Endothelial cell of umbilical vein (primary cell): Measurements from ENCODE around the gene SMPX. TPM values are rescaled to one million over a fixed set of nuclear protein-coding genes. Genes with fewer than 3 reads are reported as not detected.

Experiments
- BruUV-seq: library from RNA; stranded (reverse); fragments of 400-500 nt; replicated peaks from 2 replicates; lab custom pipeline; 2021; lab: Mats Ljungman, UMichigan
- CTCF ChIA-PET: fragments of 300-600, 350-600 bp; sonication (Branson Sonifier 250); formaldehyde crosslinking; loops from one replicate; lab custom pipeline; 2021; ENCODE audit warnings: antibody characterized with exemption, inconsistent platforms; lab: Charles Lee
- POLR2A ChIA-PET: fragments of 300-600, 350-600 bp; sonication (Branson Sonifier 250); formaldehyde crosslinking; loops from one replicate; lab custom pipeline; 2021; ENCODE audit warnings: antibody characterized with exemption, inconsistent platforms; lab: Charles Lee
- DNase-seq: peaks from one replicate; pipeline ENCODE4 v3.0.0-alpha.2; 2011; ENCODE audit warnings: low read depth, low spot score
- FAIRE-seq: peaks from 2 replicates; lab custom pipeline; 2011; peaks lifted over from hg19 to GRCh38; lab: Jason Lieb, UNC
- H2AFZ ChIP-seq: 2 replicates; pipeline ENCODE4 v1.6.0; 2012; ENCODE audit warnings: low read depth, low read length, control low read depth, inconsistent platforms
- H3K27ac ChIP-seq: 2 replicates; pipeline ENCODE4 v1.5.1; 2011; ENCODE audit warnings: low read depth, mild to moderate bottlenecking, control low read depth, low read length, moderate library complexity; ENCODE audit not compliant: insufficient read depth
- H3K27me3 ChIP-seq, 2 experiments: 2 replicates each; pipeline versions ENCODE4 v1.6.0 to v1.6.1; 2011; ENCODE audit warnings: low read length in 2 of 2, mixed read lengths in 1 of 2; ENCODE audit not compliant: control insufficient read depth in 2 of 2, insufficient read depth in 2 of 2
- H3K36me3 ChIP-seq, 2 experiments: 2 replicates in 1 of 2; 3 replicates in 1 of 2; pipeline ENCODE4 v1.5.1; 2011; ENCODE audit warnings: low read length in 2 of 2, mild to moderate bottlenecking in 1 of 2, moderate library complexity in 1 of 2; ENCODE audit not compliant: control insufficient read depth in 2 of 2, insufficient read depth in 2 of 2; ENCODE audit errors: extremely low read depth in 1 of 2
- H3K4me1 ChIP-seq: 3 replicates; pipeline ENCODE4 v1.5.1; 2011; ENCODE audit warnings: mild to moderate bottlenecking, low read length; ENCODE audit not compliant: control insufficient read depth, insufficient read depth; ENCODE audit errors: extremely low read depth
- H3K4me2 ChIP-seq: 2 replicates; pipeline ENCODE4 v1.6.1; 2011; ENCODE audit warnings: low read length, control low read depth, mixed read lengths; ENCODE audit not compliant: insufficient read depth
- H3K4me3 ChIP-seq, 3 experiments: fragments of 200-600 bp in 1 of 3; sonication (generic), shearing (Covaris generic) in 1 of 3; replicated peaks in 1 of 3; 2 replicates each; pipeline ENCODE4 v1.5.1; 2011 to 2016; ENCODE audit warnings: control low read depth in 3 of 3, low read length in 3 of 3, mild to moderate bottlenecking in 2 of 3, inconsistent platforms in 1 of 3, low read depth in 1 of 3, moderate library complexity in 1 of 3; ENCODE audit not compliant: insufficient read depth in 1 of 3
- H3K79me2 ChIP-seq: 2 replicates; pipeline ENCODE4 v1.6.0; 2012; ENCODE audit warnings: low read length, inconsistent platforms; ENCODE audit not compliant: control insufficient read depth, insufficient read depth
- H3K9ac ChIP-seq: replicated peaks from 2 replicates; pipeline ENCODE3; 2011; ENCODE audit warnings: low read length, control low read depth; ENCODE audit not compliant: insufficient read depth; ENCODE audit errors: extremely low read depth
- H3K9me1 ChIP-seq: replicated peaks from 3 replicates; pipeline ENCODE4 v1.6.0; 2011; ENCODE audit warnings: mild to moderate bottlenecking, low read length; ENCODE audit not compliant: control insufficient read depth, insufficient read depth; ENCODE audit errors: extremely low read depth
- H3K9me3 ChIP-seq: replicated peaks from 2 replicates; pipeline ENCODE4 v1.5.1; 2012; ENCODE audit warnings: low read length, inconsistent platforms; ENCODE audit not compliant: control insufficient read depth, insufficient read depth
- H4K20me1 ChIP-seq: replicated peaks from 2 replicates; pipeline ENCODE3; 2011; ENCODE audit warnings: mild to moderate bottlenecking, low read length; ENCODE audit not compliant: control insufficient read depth, insufficient read depth; ENCODE audit errors: extremely low read depth
- CTCF ChIP-seq, 2 donors: IDR thresholded peaks; 1 replicate in 1 of 2; 2 replicates in 1 of 2; pipeline ENCODE4 v1.5.1; 2011; ENCODE audit warnings: low read length in 2 of 2, mild to moderate bottlenecking in 2 of 2, moderate library complexity in 2 of 2, control low read depth in 1 of 2, inconsistent platforms in 1 of 2, low read depth in 1 of 2; ENCODE audit not compliant: insufficient read depth in 1 of 2; ENCODE audit errors: extremely low read depth in 1 of 2
- EZH2 ChIP-seq: IDR thresholded peaks from 2 replicates; pipeline ENCODE4 v1.6.1; 2012; ENCODE audit warnings: borderline replicate concordance, low read depth, mild to moderate bottlenecking, moderate library complexity, low read length, inconsistent platforms; ENCODE audit not compliant: severe bottlenecking
- FOS ChIP-seq: IDR thresholded peaks from 2 replicates; pipeline ENCODE4 v1.6.1; 2011; ENCODE audit warnings: mild to moderate bottlenecking, low read length, moderate library complexity, borderline replicate concordance; ENCODE audit not compliant: insufficient read depth
- GATA2 ChIP-seq: IDR thresholded peaks from 2 replicates; pipeline ENCODE4 v1.7.0; 2011; ENCODE audit warnings: low read depth, mild to moderate bottlenecking, moderate library complexity, mixed read lengths, low read length; ENCODE audit not compliant: insufficient read length, insufficient read depth
- JUN ChIP-seq: IDR thresholded peaks from 2 replicates; pipeline ENCODE4 v1.6.1; 2011; ENCODE audit warnings: borderline replicate concordance, low read depth; ENCODE audit not compliant: insufficient read length, insufficient read depth
- MYC ChIP-seq: IDR thresholded peaks from one replicate; pipeline ENCODE4 v1.6.1; 2011; ENCODE audit warnings: mild to moderate bottlenecking, low read depth, low read length
- POLR2A ChIP-seq: IDR thresholded peaks from 2 replicates; pipeline ENCODE4 v1.6.1; 2012; ENCODE audit warnings: low read depth, mild to moderate bottlenecking, control low read depth, low read length
- POLR2AphosphoS5 ChIP-seq: IDR thresholded peaks from 2 replicates; pipeline ENCODE4 v1.6.1; 2012; ENCODE audit warnings: low read depth, mild to moderate bottlenecking, control low read depth, low read length, moderate library complexity; ENCODE audit not compliant: insufficient read depth
- dilution Hi-C: fragments of 300-500 bp; cut with MboI; formaldehyde crosslinking; loops from one replicate; pipeline ENCODE4 v1.15.0; 2019; ENCODE audit warnings: low sequenced_read_pairs; ENCODE audit not compliant: extremely low pct_ligation_motif_present
- intact Hi-C: fragments of 100-400 bp; cut with micrococcal nuclease; formaldehyde crosslinking; loops from one replicate; pipeline ENCODE4 v1.10.0; 2022
- polyA plus RNA-seq, 4 experiments: library from polyadenylated mRNA; depleted of rRNA in 3 of 4; stranded (reverse) in 3 of 4; unstranded in 1 of 4; fragments of >200 nt; gene quantifications; 2 replicates each; pipeline versions ENCODE4 v1.2.1 to v1.2.3, GENCODE V29; 2011 to 2012; ENCODE audit warnings: missing spikeins in 1 of 4
- total RNA-seq: library from RNA; stranded (reverse); gene quantifications from 2 replicates; pipeline ENCODE4 v1.2.3, GENCODE V29; 2021
- TF ChIP-seq, protein P1 (sequence below): IDR thresholded peaks from 2 replicates; pipeline ENCODE4 v1.6.1; 2011; ENCODE audit not compliant: insufficient read depth, insufficient read length

The SMPX gene
- total and polyA plus RNA-seq, 2 donors (not counting 3 experiments of a cell fraction or from before 2014, with no cell fraction given), result not detected

DNA sequence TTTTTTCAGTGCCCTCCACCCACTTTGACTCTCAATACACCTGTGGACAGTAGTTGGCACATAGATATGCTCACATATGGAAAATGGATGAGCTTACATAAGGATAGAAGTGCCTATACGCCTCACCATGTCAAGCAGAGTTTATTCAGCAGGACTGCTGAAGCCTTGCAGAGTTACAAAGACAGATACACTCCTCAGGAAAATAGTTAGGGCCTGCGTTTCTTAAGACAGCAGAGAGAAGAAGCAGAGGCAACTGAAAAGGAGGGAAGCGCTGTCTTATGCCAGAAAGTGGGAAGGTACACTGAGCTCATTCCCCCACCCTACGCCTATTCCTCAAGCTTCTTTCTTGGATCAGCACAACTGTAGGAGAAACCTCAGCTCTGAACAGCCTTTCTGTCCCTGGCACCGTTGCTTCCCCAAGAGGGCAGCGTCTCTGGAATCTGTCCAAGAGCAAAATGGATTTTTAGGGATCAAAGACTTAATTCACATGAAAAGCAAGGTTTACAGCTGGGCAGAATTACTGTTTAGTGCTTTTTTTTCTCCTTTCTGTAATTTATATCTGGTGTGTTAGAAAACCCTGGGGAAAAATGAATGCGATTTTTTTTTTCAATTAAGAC lies 44.2 kb upstream of the SMPX start:
- dilution Hi-C loops (no loop called here), intact Hi-C loops (no loop called here)
- Histone ChIP-seq H3K9ac (no peak overlapping the region), H3K27ac (no peak overlapping the region), H3K27me3 (no peaks in the 10 kb centered on the region), H3K9me3 (no peaks in the 10 kb centered on the region), H2AFZ (no peak overlapping the region), H3K79me2 (no peaks in the 10 kb centered on the region), H3K9me1 (no peaks in the 10 kb centered on the region), H3K4me2 (no peak overlapping the region), H3K36me3 (no peaks in the 10 kb centered on the region), H3K4me1 (no peaks in the 10 kb centered on the region), H4K20me1 (no peaks in the 10 kb centered on the region), H3K4me3 (no peak overlapping the region)
- TF ChIP-seq JUN (no peak), POLR2AphosphoS5 (no peak), POLR2A (no peak), EZH2 (no peak), FOS (no peak)
- no peak for DNase-seq
- ChIA-PET POLR2A (no interaction called here), CTCF (no interaction called here)
- peak; percentile 54 for FAIRE-seq
- no TSS peak for BruUV-seq

DNA sequence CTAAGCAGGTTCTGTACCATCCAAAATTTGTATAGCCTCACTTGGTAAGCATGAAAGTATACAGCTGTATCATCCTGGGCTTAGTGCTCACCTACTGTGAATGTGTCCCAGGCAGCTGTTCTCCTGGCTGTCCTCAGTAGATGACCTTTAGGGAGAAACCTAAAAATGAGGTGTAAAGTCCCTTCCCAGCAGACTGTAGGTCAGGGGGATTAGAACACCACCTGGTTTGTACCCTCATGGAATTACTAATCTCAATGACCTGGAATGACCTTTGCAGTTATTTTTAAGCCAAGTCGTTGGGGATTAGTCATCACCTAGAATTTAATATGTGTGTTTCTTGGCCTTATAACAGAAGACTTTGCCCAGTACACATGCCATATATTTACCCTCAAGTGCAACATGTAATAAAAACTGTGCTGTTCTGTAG lies 42.4 kb upstream of the SMPX start:
- no peak overlapping the region for H3K4me3 ChIP-seq
- H3K9me1 ChIP-seq, result no peaks in the 10 kb centered on the region
- H3K27ac ChIP-seq, result no peak overlapping the region
- FAIRE-seq, result no peak
- no peaks in the 10 kb centered on the region for H3K27me3 ChIP-seq
- no peak for DNase-seq
- H3K79me2 ChIP-seq, result no peaks in the 10 kb centered on the region
- CTCF ChIA-PET, result interaction anchor here (1.5 kb wide), 1 partner anchor 10 kb away, joined by 4 read pairs; no protein-coding TSS in a partner anchor
- no peak overlapping the region for H3K9ac ChIP-seq
- no peaks in the 10 kb centered on the region for H4K20me1 ChIP-seq
- no peak overlapping the region for H3K4me2 ChIP-seq
- TF ChIP-seq JUN, result no peak
- no peak for TF ChIP-seq FOS
- no peak for TF ChIP-seq CTCF (IDR thresholded peaks at IDR 0.05; ENCODE audit: extremely low read depth in 1 of 2, insufficient read depth in 1 of 2, low read depth in 1 of 2, low read length in 2 of 2)
- TF ChIP-seq GATA2, result no peak
- TF ChIP-seq, protein P1, sequence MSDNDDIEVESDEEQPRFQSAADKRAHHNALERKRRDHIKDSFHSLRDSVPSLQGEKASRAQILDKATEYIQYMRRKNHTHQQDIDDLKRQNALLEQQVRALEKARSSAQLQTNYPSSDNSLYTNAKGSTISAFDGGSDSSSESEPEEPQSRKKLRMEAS, result no peak
- TF ChIP-seq POLR2A, result no peak
- TF ChIP-seq EZH2, result no peak
- no peak for TF ChIP-seq MYC
- TF ChIP-seq POLR2AphosphoS5, result no peak
- intact Hi-C loops (no loop called here), dilution Hi-C loops (no loop called here)
- H3K9me3 ChIP-seq, result no peaks in the 10 kb centered on the region
- H3K36me3 ChIP-seq, result no peaks in the 10 kb centered on the region
- no peaks in the 10 kb centered on the region for H3K4me1 ChIP-seq
- POLR2A ChIA-PET, result no interaction called here
- H2AFZ ChIP-seq, result no peak overlapping the region
- no TSS peak for BruUV-seq
